Left lobe of liver (tissue), 2 donors: ENCODE data around the gene GPD1L. TPM values are rescaled to one million over a fixed set of nuclear protein-coding genes. Genes with fewer than 3 reads are reported as not detected.
A peak's percentile ranks its signal among the peaks of the same experiment; 100 is the strongest.

Experiments
- ATAC-seq: fragments of 200-7000 bp; cut with Tn5 transposase; one replicate; pipeline ENCODE4 v1.9.1; 2020; ENCODE audit warnings: mild to moderate bottlenecking, moderate library complexity
- DNase-seq: peaks from one replicate; pipeline ENCODE4 v3.0.0-alpha.2; 2020; ENCODE audit warnings: low spot score
- total RNA-seq: library from RNA; stranded (reverse); gene quantifications from one replicate; pipeline ENCODE4 v1.2.1, GENCODE V29; 2021
- donor health status: DM: no; HTN: no; CAD: no; lungs with moderate emphysema.
- donor health status: DM: no; HTN: yes; CAD: no.

The GPD1L gene
- total RNA-seq, 1 donor from 2014 or later, result 2.4 TPM

DNA sequence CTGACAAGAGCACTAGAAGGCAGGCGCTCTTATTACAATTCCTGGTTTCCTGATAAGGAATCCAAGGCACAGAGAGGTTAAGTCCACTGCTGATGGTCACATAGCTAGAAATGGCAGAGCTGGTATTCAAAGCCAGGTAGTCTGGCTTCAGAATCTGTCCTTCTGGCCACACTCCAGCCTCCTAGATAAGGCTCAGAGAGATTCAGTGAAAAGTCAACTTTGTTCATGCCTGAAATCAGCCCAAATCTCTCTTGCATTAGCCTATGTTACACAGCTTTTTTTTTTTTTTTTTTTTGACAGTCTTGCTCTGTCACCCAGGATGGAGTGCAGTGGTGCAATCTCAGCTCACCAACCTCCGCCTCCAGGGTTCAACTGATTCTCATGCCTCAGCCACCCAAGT, 110.9 kb downstream of the GPD1L start:
- ATAC-seq (peak; percentile 78), DNase-seq (peak; percentile 91)

Other genes with a start within 250 kb of the GPD1L start
- 3.2 TPM for gene OSBPL10, start 125.4 kb upstream of the GPD1L start, total RNA-seq
- gene ZNF860, start 124.9 kb upstream of the GPD1L start, total RNA-seq, result not detected
- 17.1 TPM for gene CMTM8, start 132.1 kb downstream of the GPD1L start, total RNA-seq